PC-9 (cell line): ENCODE measurements around the gene ANKRD44.

Experiments used
- EZH2 ChIP-seq: fragments of 200-600 bp; sonication (generic); IDR thresholded peaks from 2 replicates; pipeline ENCODE4 v1.8.0; 2017; ENCODE audit warnings: antibody characterized with exemption, low read depth
- TF ChIP-seq, protein P1 (sequence below): fragments of 200-600 bp; sonication (generic); conservative IDR thresholded peaks from 2 replicates; pipeline ENCODE4 v1.6.1; 2017; ENCODE audit warnings: mixed run types, antibody characterized with exemption, mild to moderate bottlenecking, moderate library complexity

DNA sequence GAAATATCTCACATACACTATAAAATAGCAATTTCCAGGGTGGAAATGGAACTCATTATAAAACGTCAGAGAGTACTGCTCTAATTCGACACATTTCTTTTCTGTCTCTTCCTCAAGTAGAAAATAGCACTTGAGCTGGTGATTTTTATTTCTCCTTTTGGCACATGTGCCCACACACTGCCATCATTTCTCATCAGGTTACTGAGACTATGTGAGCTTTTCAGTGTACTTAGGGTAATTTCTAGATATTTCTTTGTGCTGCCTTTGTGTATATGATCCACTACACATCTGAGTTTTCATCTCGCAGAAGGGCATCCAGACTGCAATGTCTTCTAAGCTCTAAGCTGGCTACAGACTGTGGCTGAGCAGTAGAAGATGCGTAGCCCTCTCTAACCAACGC is 321.9 kb downstream of the ANKRD44 start:
- TF ChIP-seq, protein P1, sequence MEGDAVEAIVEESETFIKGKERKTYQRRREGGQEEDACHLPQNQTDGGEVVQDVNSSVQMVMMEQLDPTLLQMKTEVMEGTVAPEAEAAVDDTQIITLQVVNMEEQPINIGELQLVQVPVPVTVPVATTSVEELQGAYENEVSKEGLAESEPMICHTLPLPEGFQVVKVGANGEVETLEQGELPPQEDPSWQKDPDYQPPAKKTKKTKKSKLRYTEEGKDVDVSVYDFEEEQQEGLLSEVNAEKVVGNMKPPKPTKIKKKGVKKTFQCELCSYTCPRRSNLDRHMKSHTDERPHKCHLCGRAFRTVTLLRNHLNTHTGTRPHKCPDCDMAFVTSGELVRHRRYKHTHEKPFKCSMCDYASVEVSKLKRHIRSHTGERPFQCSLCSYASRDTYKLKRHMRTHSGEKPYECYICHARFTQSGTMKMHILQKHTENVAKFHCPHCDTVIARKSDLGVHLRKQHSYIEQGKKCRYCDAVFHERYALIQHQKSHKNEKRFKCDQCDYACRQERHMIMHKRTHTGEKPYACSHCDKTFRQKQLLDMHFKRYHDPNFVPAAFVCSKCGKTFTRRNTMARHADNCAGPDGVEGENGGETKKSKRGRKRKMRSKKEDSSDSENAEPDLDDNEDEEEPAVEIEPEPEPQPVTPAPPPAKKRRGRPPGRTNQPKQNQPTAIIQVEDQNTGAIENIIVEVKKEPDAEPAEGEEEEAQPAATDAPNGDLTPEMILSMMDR, result no peak
- TF ChIP-seq EZH2, result no peak
